ENCODE results near the gene MTMR2.

MTMR2 gene

GRCh38 chr11:95792200-95792599 is 131.7 kb downstream of the MTMR2 start:
- no peak overlapping the region for H3K4me3 ChIP-seq (ENCODE audit: low read length)
- no peaks in the 10 kb centered on the region for H3K9me3 ChIP-seq (ENCODE audit: control insufficient read depth, low read length)
- DNase-seq (ENCODE audit: low read depth): no peak
- H3K4me1 ChIP-seq (ENCODE audit: control insufficient read depth, insufficient read depth, low read length): peaks cover 26% of the 10 kb centered on the region
- H3K27me3 ChIP-seq (replicated peaks; ENCODE audit: control insufficient read depth, insufficient read depth, low read length): no peaks in the 10 kb centered on the region
- H3K36me3 ChIP-seq (ENCODE audit: control insufficient read depth, insufficient read depth, low read length, severe bottlenecking): no peaks in the 10 kb centered on the region
- no peak overlapping the region for H3K9ac ChIP-seq (ENCODE audit: low read length)

GRCh38 chr11:95791709-95792033 is 132.2 kb downstream of the MTMR2 start:
- Histone ChIP-seq H3K36me3 (ENCODE audit: control insufficient read depth, insufficient read depth, low read length, severe bottlenecking) (peaks cover 2% of the 10 kb centered on the region), H3K4me3 (ENCODE audit: low read length) (peak overlapping the region; percentile 97), H3K27me3 (replicated peaks; ENCODE audit: control insufficient read depth, insufficient read depth, low read length) (no peaks in the 10 kb centered on the region), H3K4me1 (ENCODE audit: control insufficient read depth, insufficient read depth, low read length) (peaks cover 26% of the 10 kb centered on the region), H3K9ac (ENCODE audit: low read length) (peak overlapping the region; percentile 91), H3K9me3 (ENCODE audit: control insufficient read depth, low read length) (no peaks in the 10 kb centered on the region)
- DNase-seq (ENCODE audit: low read depth): no peak

- H3K9ac ChIP-seq (ENCODE audit: low read length): peak overlapping the region; percentile 91
- H3K36me3 ChIP-seq (ENCODE audit: control insufficient read depth, insufficient read depth, low read length, severe bottlenecking): peaks cover 8% of the 10 kb centered on the region
- no peaks in the 10 kb centered on the region for H3K9me3 ChIP-seq (ENCODE audit: control insufficient read depth, low read length)
- peak; percentile 69 for DNase-seq (ENCODE audit: low read depth)
- H3K4me3 ChIP-seq (ENCODE audit: low read length): peak overlapping the region; percentile 97
- peaks cover 26% of the 10 kb centered on the region for H3K4me1 ChIP-seq (ENCODE audit: control insufficient read depth, insufficient read depth, low read length)
- no peaks in the 10 kb centered on the region for H3K27me3 ChIP-seq (replicated peaks; ENCODE audit: control insufficient read depth, insufficient read depth, low read length)
Measured at GRCh38 chr11:95790933-95791708, 132.8 kb downstream of the MTMR2 start.

DNA sequence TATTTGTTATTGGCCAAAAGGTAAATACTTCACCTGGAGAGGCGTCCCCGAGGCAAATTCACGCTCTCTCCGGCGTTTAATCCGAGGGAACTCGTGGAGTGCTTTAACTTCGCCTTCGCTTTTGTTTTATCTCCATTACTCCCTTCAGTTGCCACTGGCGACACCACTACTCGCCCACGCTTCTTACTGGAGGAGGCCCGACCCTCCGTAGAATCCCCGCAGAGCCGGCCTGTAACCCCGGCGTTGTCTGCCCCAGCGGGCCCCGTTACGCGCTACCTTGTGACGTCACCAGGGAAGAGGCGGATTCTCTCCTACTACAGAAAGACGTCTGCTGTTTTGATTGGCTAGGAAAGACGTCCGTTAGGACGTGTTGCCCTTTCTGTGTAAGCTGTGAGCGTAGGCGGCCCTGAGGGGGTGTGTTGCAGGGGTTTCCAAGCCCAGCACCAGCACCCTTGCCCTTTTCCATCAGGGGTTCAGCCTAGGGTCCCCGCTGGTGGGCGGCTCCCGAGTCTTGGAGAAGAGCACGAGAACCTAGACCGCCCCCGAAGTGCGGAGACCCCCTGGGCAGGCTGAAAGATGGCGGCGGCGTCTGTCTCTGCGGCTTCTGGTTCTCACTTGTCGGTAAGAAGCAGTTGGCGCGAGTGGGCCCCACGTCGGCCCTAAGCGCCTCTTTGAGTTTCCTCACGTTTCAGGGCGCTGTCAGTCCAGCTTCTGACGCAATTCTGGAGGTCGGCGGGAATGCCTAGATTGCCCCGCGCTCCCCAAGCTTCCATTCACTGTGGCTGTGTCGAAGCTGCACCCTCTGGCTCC is 133.6 kb downstream of the MTMR2 start, which contains the start of gene CEP57:
Gene CEP57, plus strand, starts transcription at position 376 of the 810 bp plus-strand sequence. Its CDS starts 201 bp downstream, at position 577.
- H3K36me3 ChIP-seq (ENCODE audit: control insufficient read depth, insufficient read depth, low read length, severe bottlenecking): peaks cover 16% of the 10 kb centered on the region
- peaks cover 26% of the 10 kb centered on the region for H3K4me1 ChIP-seq (ENCODE audit: control insufficient read depth, insufficient read depth, low read length)
- no peaks in the 10 kb centered on the region for H3K9me3 ChIP-seq (ENCODE audit: control insufficient read depth, low read length)
- peak; percentile 99 for DNase-seq (ENCODE audit: low read depth)
- H3K4me3 ChIP-seq (ENCODE audit: low read length): peak within 1 kb of the TSS; percentile 97
- H3K27me3 ChIP-seq (replicated peaks; ENCODE audit: control insufficient read depth, insufficient read depth, low read length): no peaks in the 10 kb centered on the region
- H3K9ac ChIP-seq (ENCODE audit: low read length): peak within 1 kb of the TSS; percentile 91

GRCh38 chr11:95789506-95790122 is 134.3 kb downstream of the MTMR2 start, which contains the start of gene FAM76B:
Gene FAM76B, minus strand, starts transcription at chr11:95789782. Its CDS starts 304 bp downstream, at chr11:95789478.
- Histone ChIP-seq H3K27me3 (replicated peaks; ENCODE audit: control insufficient read depth, insufficient read depth, low read length) (no peaks in the 10 kb centered on the region), H3K9me3 (ENCODE audit: control insufficient read depth, low read length) (no peaks in the 10 kb centered on the region), H3K4me1 (ENCODE audit: control insufficient read depth, insufficient read depth, low read length) (peaks cover 26% of the 10 kb centered on the region), H3K4me3 (ENCODE audit: low read length) (peak within 1 kb of the TSS; percentile 97), H3K9ac (ENCODE audit: low read length) (peak within 1 kb of the TSS; percentile 91), H3K36me3 (ENCODE audit: control insufficient read depth, insufficient read depth, low read length, severe bottlenecking) (peaks cover 23% of the 10 kb centered on the region)
- peak; percentile 99 for DNase-seq (ENCODE audit: low read depth)

- peaks cover 26% of the 10 kb centered on the region for H3K4me1 ChIP-seq (ENCODE audit: control insufficient read depth, insufficient read depth, low read length)
- peak overlapping the region; percentile 97 for H3K4me3 ChIP-seq (ENCODE audit: low read length)
- no peaks in the 10 kb centered on the region for H3K9me3 ChIP-seq (ENCODE audit: control insufficient read depth, low read length)
- H3K27me3 ChIP-seq (replicated peaks; ENCODE audit: control insufficient read depth, insufficient read depth, low read length): no peaks in the 10 kb centered on the region
- peak overlapping the region; percentile 91 for H3K9ac ChIP-seq (ENCODE audit: low read length)
- H3K36me3 ChIP-seq (ENCODE audit: control insufficient read depth, insufficient read depth, low read length, severe bottlenecking): peaks cover 27% of the 10 kb centered on the region
- DNase-seq (ENCODE audit: low read depth): peak; percentile 72
Measured at GRCh38 chr11:95788921-95789505, 134.9 kb downstream of the MTMR2 start.

All from adipocyte (in vitro differentiated cells).